ENCODE data around the gene CFAP410. TPM values are rescaled to one million over a fixed set of nuclear protein-coding genes. Genes with fewer than 3 reads are reported as not detected.
A peak's percentile ranks its signal among the peaks of the same experiment; 100 is the strongest.
"Not testable (repeated sequence)": the region's sequence is repeated elsewhere in the genome, so short reads cannot be mapped to it uniquely, and the experiment has no call there.

The CFAP410 gene
- total and polyA plus RNA-seq, 5 donors, result 13.2 to 19.8 (median 16.8) TPM

DNA sequence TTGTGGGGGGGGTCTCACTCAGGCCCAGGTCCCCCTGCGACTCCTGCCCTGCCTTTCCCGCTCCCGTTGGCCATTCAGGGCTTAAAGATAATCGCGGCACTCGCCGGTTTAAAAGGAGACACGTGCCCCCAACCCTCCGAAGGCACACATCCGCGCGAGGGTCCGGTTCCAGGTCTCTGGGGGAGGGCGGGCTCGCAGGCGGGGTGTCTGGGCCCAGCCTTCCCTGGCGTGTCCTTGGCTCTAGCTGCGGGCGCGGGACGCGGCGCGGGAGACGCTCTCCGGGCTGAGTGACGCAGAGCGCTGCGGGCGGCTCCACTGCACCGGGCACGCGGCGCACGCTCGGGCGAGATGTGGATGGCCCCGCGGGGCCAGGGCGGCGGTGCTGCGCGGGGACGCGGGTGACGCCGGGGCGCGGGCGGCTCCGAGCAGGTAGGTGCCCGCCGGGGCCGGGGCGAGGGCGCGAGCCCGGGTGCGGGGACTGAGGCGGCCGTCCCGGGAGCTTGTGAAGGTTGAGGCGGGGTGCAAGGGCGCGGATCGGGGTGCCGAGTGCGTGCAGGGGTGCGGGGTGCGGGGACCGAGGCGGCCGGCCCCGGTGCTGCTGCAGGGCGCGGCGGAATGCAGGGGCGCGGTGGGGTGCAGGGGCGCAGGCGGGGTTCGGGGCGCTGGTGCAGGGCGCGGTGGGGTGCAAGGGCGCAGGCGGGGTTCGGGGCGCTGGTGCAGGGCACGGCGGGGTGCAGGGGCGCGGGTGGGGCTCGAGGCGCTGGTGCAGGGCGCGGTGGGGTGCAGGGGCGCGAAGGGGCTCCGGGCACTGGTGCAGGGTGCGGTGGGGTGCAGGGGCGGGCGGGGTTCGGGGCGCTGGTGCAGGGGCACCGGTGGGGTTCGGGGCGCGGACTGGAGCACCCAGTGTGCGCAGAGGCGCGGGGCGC lies 10.9 kb upstream of the CFAP410 start:
- no peak overlapping the region for H3K27ac ChIP-seq (ENCODE audit: low read length)
- ATAC-seq (no peak), DNase-seq (peak in 2 of 3 donors; percentile 45 to 51)
- WGBS, result 9% methylated on average over 113 of the region's 113 CpGs
- intact Hi-C loops (cut with DNase I), result no loop called here
- no peak overlapping the region for H3K4me3 ChIP-seq (ENCODE audit: low read length)
- H3K4me1 ChIP-seq (ENCODE audit: control insufficient read depth, insufficient read depth, low read length), result no peaks in the 10 kb centered on the region
- H3K27me3 ChIP-seq (ENCODE audit: control insufficient read depth, insufficient read depth), result no peaks in the 10 kb centered on the region
- no peaks in the 10 kb centered on the region for H3K9me3 ChIP-seq (ENCODE audit: control insufficient read depth, low read length)

DNA sequence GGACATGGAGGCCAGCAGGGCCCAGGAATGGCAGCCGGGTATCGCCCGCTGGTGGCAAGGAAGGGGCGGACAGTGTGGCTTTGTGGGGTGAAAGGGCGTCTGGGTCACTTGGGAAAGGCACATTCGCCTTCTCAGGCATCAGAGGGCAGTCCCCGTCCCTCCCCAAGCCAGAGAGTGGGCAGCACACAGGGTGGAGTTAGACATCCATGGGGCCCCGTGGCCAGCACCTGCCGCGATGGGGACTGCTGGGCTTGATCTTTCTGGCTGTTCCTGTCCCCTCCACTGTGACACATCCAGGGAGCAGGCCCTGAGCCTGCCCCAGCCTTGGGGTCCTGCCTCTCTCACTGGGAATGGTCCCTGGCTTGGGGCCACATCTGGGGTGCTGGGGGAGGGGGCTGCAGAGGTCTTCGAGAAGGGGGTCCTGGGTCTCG lies 10.2 kb upstream of the CFAP410 start:
- H3K27me3 ChIP-seq (ENCODE audit: control insufficient read depth, insufficient read depth), result no peaks in the 10 kb centered on the region
- DNase-seq (peak in 2 of 3 donors; percentile 10 to 49), ATAC-seq (no peak)
- H3K4me1 ChIP-seq (ENCODE audit: control insufficient read depth, insufficient read depth, low read length), result no peaks in the 10 kb centered on the region
- 72% methylated on average over 12 of the region's 12 CpGs for WGBS
- no peak overlapping the region for H3K4me3 ChIP-seq (ENCODE audit: low read length)
- intact Hi-C loops (cut with DNase I), result no loop called here
- no peak overlapping the region for H3K27ac ChIP-seq (ENCODE audit: low read length)
- no peaks in the 10 kb centered on the region for H3K9me3 ChIP-seq (ENCODE audit: control insufficient read depth, low read length)

DNA sequence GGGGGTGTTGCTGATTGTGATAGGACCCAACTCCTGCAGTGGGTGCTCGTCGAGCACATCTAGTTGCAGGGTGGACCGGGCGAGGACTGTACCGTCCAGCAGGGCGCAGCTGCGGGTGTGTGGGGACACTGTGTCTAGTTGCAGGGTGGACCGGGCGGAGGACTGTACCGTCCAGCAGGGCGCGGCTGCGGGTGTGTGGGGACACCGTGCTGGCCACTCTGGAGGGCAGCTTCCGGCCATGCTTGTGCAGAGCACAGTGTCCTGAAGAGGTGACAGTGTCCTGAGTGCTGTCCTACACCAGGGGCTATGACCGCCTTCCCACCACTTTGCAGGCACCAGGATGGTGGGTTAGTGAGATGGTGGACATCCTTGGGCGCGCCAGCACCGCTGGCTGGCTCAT lies 9.7 kb upstream of the CFAP410 start:
- no peak overlapping the region for H3K27ac ChIP-seq (ENCODE audit: low read length)
- WGBS, result 93% methylated on average over 19 of the region's 19 CpGs
- no peaks in the 10 kb centered on the region for H3K9me3 ChIP-seq (ENCODE audit: control insufficient read depth, low read length)
- no peaks in the 10 kb centered on the region for H3K4me1 ChIP-seq (ENCODE audit: control insufficient read depth, insufficient read depth, low read length)
- H3K27me3 ChIP-seq (ENCODE audit: control insufficient read depth, insufficient read depth), result no peaks in the 10 kb centered on the region
- no peak overlapping the region for H3K4me3 ChIP-seq (ENCODE audit: low read length)
- no peak for ATAC-seq
- intact Hi-C loops (cut with DNase I), result no loop called here
- DNase-seq, result peak in 2 of 3 donors; percentile 32 to 61

DNA sequence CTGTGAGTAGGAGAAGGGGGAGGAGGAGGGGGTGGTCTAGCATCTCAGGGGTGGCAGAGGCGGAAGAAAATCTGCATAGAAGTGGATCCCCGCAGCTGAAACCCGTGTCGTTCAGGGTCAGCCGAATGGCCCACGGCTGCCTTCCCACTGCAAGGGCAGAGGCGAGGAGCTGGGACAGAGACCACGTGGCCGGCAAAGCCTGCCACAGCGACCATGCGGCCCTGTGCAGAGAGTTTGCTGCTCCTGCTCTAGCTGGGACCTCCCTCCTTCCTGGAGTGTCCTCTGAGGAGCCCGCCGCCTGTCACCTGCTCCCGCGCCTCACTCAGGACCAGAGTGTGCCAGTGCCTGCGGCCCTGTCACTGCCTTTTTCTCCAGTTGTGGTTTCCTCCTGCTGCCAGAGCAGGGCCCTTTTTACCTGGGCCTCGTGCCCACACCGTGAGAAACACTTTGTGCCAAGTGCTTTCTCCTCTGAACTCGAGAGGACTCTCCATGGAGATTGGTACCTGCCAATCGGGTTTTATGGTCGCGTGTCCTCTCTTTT lies 8.8 kb upstream of the CFAP410 start:
- Histone ChIP-seq H3K9me3 (ENCODE audit: control insufficient read depth, low read length) (no peaks in the 10 kb centered on the region), H3K27me3 (ENCODE audit: control insufficient read depth, insufficient read depth) (no peaks in the 10 kb centered on the region), H3K27ac (ENCODE audit: low read length) (no peak overlapping the region), H3K4me3 (ENCODE audit: low read length) (no peak overlapping the region), H3K4me1 (ENCODE audit: control insufficient read depth, insufficient read depth, low read length) (no peaks in the 10 kb centered on the region)
- no peak for ATAC-seq
- DNase-seq, result peak in 1 of 3 donors; percentile 32
- WGBS, result 55% methylated on average over 22 of the region's 22 CpGs
- intact Hi-C loops (cut with DNase I), result no loop called here

DNA sequence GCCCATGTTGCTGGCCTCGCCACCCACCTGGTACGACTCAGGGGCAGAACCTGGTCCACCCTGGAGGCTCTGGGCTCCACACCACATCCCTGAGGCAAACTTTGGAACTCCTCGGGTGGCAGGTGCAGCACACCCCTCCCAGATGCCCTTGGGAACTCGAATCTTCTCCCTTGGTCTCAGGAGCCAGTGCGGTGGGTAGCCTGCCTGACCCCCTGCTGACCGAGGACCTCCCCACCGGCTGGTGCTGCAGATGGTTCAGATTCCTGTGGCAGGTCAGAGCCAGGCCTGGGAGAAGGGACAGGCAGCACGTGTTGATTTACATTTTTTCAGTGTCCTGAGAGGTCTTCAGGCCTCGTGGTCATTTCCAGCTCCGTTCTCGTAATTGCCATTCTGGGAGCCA lies 6.3 kb upstream of the CFAP410 start:
- Histone ChIP-seq H3K4me1 (ENCODE audit: control insufficient read depth, insufficient read depth, low read length) (no peaks in the 10 kb centered on the region), H3K27ac (ENCODE audit: low read length) (no peak overlapping the region), H3K9me3 (ENCODE audit: control insufficient read depth, low read length) (no peaks in the 10 kb centered on the region), H3K27me3 (ENCODE audit: control insufficient read depth, insufficient read depth) (no peaks in the 10 kb centered on the region), H3K4me3 (ENCODE audit: low read length) (no peak overlapping the region)
- WGBS, result 59% methylated on average over 11 of the region's 11 CpGs
- ATAC-seq (no peak), DNase-seq (peak in 2 of 3 donors; percentile 18 to 54)
- intact Hi-C loops (cut with DNase I), result no loop called here

DNA sequence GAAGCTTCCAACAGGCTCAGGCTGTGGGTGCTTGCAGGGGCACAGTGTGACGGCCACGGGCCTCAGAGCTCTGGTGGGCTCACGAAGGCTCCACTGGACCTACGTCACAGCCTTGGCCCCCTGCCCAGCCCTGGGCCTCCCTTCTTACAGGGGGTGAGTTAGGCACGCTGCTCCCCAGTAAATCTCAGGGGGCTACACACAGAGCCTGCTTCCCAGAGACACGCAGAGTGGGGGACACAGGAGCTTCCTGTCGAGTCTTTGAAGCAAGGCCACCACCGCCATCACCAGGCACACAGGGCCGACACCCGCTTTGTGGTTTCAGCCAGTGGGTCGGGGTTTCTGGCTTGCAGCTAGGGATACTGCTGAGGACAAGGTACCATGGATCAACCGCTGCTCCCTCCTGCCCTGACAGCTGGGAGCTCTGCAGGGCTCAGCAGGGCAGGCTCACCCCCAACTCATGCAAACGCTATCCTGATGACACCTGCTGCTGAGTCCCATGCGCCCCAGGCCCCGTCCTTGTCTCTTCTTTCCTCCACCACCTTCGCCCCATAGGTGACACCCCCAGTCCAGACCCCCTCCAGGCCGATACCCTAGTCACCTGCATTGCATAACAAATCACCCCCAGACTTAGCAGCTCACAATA lies 5.5 kb upstream of the CFAP410 start:
- ATAC-seq, result no peak
- H3K27ac ChIP-seq (ENCODE audit: low read length), result no peak overlapping the region
- H3K4me1 ChIP-seq (ENCODE audit: control insufficient read depth, insufficient read depth, low read length), result no peaks in the 10 kb centered on the region
- DNase-seq, result peak in 2 of 3 donors; percentile 49 to 54
- no peaks in the 10 kb centered on the region for H3K27me3 ChIP-seq (ENCODE audit: control insufficient read depth, insufficient read depth)
- H3K9me3 ChIP-seq (ENCODE audit: control insufficient read depth, low read length), result no peaks in the 10 kb centered on the region
- no peak overlapping the region for H3K4me3 ChIP-seq (ENCODE audit: low read length)
- intact Hi-C loops (cut with DNase I), result no loop called here
- 75% methylated on average over 17 of the region's 17 CpGs for WGBS

DNA sequence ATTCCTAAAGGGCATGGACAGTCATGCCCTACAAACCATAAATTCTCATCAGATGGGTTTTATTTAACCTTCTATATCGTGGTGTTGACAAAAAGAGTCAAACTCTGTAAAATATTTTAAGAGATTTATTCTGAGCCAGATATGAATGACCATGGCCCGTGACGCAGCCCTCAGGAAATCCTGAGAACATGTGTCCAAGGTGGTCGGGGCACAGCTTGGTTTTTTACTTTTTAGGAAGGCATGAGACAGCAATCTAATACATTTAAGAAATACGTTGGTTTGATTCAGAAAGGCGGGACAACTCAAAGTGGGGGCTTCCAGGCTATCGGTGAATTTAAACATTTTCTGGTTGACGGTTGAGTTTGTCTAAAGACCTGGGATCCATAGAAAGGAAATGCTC lies 3.8 kb upstream of the CFAP410 start:
- H3K4me3 ChIP-seq (ENCODE audit: low read length); intact Hi-C loops (cut with DNase I); H3K27me3 ChIP-seq (ENCODE audit: control insufficient read depth, insufficient read depth); H3K27ac ChIP-seq (ENCODE audit: low read length); ATAC-seq; H3K9me3 ChIP-seq (ENCODE audit: control insufficient read depth, low read length); H3K4me1 ChIP-seq (ENCODE audit: control insufficient read depth, insufficient read depth, low read length): not testable (repeated sequence)
- WGBS, result 76% methylated on average over 8 of the region's 8 CpGs
- DNase-seq, result peak in 1 of 3 donors; percentile 17

DNA sequence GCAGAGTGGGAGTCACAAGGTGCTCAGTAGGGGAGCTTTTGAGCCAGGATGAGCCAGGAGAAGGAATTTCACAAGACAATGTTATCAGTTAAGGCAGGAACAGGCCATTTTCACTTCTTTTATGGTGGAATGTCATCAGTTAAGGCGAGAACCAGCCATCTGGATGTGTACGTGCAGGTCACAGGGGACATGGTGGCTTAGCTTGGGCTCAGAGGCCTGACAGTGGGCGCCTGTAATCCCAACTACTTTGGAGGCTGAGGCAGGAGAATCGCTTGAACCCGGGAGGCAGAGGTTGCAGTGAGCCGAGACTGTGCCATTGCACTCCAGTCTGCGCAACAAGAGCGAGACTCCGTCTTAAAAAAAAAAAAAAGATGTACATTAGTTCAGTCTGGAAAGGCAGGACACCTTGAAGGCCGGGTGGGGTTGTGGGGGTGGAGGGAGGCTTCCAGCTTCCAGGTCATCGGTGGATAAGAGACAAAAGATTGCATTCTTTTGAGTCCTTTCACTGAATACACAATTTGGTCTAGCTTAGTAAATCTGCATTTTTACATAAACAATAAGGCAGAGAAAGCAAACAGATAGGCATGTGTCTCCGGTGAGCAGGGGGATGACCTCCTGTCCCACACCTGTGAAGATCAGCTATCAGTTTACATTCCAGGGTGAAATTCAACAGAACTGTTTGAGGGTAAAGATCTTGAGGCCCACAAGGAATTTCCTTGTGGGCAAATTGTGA lies 2.7 kb upstream of the CFAP410 start:
- H3K27me3 ChIP-seq (ENCODE audit: control insufficient read depth, insufficient read depth); H3K4me3 ChIP-seq (ENCODE audit: low read length); H3K27ac ChIP-seq (ENCODE audit: low read length); H3K4me1 ChIP-seq (ENCODE audit: control insufficient read depth, insufficient read depth, low read length); ATAC-seq; intact Hi-C loops (cut with DNase I); H3K9me3 ChIP-seq (ENCODE audit: control insufficient read depth, low read length): not testable (repeated sequence)
- WGBS, result 72% methylated on average over 12 of the region's 12 CpGs
- DNase-seq, result peak; percentile 2 to 21 (median 5)

DNA sequence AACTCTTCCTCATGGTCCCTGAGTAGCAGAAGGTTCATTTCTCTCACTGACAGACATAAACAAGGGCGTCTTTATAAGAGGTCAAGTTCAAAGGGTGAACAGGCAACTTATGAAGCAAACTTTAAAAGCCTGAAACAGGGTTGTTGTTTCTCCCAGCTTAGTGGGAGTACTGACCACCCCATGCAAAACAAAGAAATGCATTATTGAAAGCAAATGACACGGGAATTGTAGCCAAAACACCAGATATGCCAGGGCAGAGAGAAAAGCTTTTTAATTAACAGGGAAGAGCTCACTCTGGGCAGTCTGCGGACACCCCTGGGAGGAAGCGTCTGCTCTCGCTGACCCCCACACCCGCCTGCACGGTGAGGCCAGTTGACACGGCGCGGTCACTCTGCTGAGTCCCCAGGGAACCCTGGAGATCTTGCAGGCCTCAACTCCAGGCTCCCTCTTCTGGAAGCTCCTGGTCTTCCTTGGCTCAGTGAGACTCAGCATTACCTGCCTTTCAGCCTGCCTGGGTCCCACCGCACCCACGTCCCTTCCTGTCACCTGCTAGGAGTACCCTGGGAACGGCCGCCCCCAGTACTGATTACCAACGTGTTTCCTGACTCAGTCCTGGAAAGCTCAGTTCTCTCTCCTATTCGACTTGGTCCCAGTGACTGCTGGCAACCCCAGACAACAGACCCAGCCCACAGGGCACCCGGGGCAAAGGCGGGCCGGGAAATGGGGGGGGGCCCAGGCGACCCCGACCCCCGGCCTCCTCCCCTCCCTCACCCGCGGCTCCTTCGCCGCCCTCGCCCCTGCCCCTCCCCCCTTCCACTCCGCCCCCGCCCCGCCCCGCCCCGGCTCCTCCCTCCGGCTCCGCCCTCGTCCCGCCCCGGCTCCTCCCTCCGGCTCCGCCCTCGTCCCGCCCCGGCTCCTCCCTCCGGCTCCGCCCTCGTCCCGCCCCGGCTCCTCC lies 972 bp downstream of the CFAP410 start:
- peak overlapping the region; percentile 73 for H3K4me3 ChIP-seq (ENCODE audit: low read length)
- H3K27ac ChIP-seq (ENCODE audit: low read length), result peak overlapping the region; percentile 19
- WGBS, result 5% methylated on average over 39 of the region's 47 CpGs
- H3K4me1 ChIP-seq (ENCODE audit: control insufficient read depth, insufficient read depth, low read length), result peaks cover 5% of the 10 kb centered on the region
- no peaks in the 10 kb centered on the region for H3K9me3 ChIP-seq (ENCODE audit: control insufficient read depth, low read length)
- intact Hi-C loops (cut with DNase I), result no loop called here
- ATAC-seq (peak; percentile 36 to 43), DNase-seq (peak; percentile 72 to 89 (median 86))
- H3K27me3 ChIP-seq (ENCODE audit: control insufficient read depth, insufficient read depth), result no peaks in the 10 kb centered on the region

DNA sequence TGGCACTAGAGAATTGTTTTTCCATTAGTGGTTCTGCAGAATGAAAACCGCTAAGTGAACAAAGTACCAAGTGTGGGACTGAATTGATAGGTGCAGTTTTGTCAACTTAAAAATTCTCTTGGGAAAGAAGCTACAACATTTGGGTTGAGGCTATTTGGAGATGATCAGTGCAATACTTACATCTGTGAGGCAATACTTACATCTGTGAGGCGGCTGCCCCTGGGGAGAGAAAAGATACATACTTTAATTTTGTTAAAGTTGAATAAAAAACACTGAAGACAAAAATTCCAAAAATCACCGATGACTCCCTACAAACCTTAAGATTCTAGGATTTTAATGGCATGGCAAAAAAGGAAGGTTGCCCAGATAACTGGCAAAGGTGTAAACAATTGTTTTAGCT lies 1.7 kb downstream of the CFAP410 start:
- Histone ChIP-seq H3K4me3 (ENCODE audit: low read length) (no peak overlapping the region), H3K9me3 (ENCODE audit: control insufficient read depth, low read length) (no peaks in the 10 kb centered on the region), H3K27me3 (ENCODE audit: control insufficient read depth, insufficient read depth) (no peaks in the 10 kb centered on the region), H3K27ac (ENCODE audit: low read length) (no peak overlapping the region), H3K4me1 (ENCODE audit: control insufficient read depth, insufficient read depth, low read length) (peaks cover 5% of the 10 kb centered on the region)
- intact Hi-C loops (cut with DNase I), result no loop called here
- WGBS, result 84% methylated on average over 3 of the region's 3 CpGs
- ATAC-seq (no peak), DNase-seq (peak in 1 of 3 donors; percentile 21)

All from right cardiac atrium (tissue), 5 donors.